Caco-2 (cell line): Measurements from ENCODE around the gene ZNF260. TPM values are rescaled to one million over a fixed set of nuclear protein-coding genes. Genes with fewer than 3 reads are reported as not detected.

Experiments
- BruUV-seq: library from RNA; stranded (reverse); fragments of 400-500 nt; replicated peaks from 2 replicates; lab custom pipeline; 2021; lab: Mats Ljungman, UMichigan
- CTCF ChIA-PET: fragments of 300-600 bp; sonication (Branson Sonifier 250); formaldehyde crosslinking; loops from one replicate; lab custom pipeline; 2022; ENCODE audit warnings: antibody characterized with exemption; lab: Charles Lee
- POLR2A ChIA-PET: fragments of 300-600 bp; sonication (Branson Sonifier 250); formaldehyde crosslinking; loops from one replicate; lab custom pipeline; 2022; ENCODE audit warnings: antibody characterized with exemption; lab: Charles Lee
- DNase-seq, 2 experiments: peaks; one replicate each; pipeline versions ENCODE4 v3.0.0 to v3.0.0-alpha.2; 2020 to 2022
- H3K27me3 ChIP-seq: replicated peaks from 2 replicates; pipeline ENCODE4 v1.6.0; 2011; ENCODE audit warnings: low read length; ENCODE audit not compliant: control insufficient read depth, insufficient read depth
- H3K36me3 ChIP-seq: 2 replicates; pipeline ENCODE4 v1.5.1; 2011; ENCODE audit warnings: low read length; ENCODE audit not compliant: control insufficient read depth, insufficient read depth
- H3K4me1 ChIP-seq: fragments of 250-450 bp; sonication (Bioruptor Pico); 2 replicates; pipeline ENCODE4 v1.5.1; 2020; ENCODE audit warnings: mild to moderate bottlenecking
- H3K4me3 ChIP-seq: 2 replicates; pipeline ENCODE4 v1.5.1; 2011; ENCODE audit warnings: low read depth, mild to moderate bottlenecking, control low read depth, low read length
- H3K9me3 ChIP-seq: fragments of 250-450 bp; sonication (Bioruptor Pico); 2 replicates; pipeline ENCODE4 v1.5.1; 2020; ENCODE audit warnings: mild to moderate bottlenecking, moderate library complexity
- H3K27ac Mint-ChIP-seq: one replicate; pipeline ENCODE4 v1.8.0; 2022; ENCODE audit warnings: mixed read lengths; ENCODE audit not compliant: unreplicated experiment
- H3K27me3 Mint-ChIP-seq: one replicate; pipeline ENCODE4 v1.8.0; 2022; ENCODE audit warnings: mixed read lengths; ENCODE audit not compliant: insufficient read depth, unreplicated experiment
- H3K36me3 Mint-ChIP-seq: one replicate; pipeline ENCODE4 v1.8.0; 2022; ENCODE audit warnings: mild to moderate bottlenecking, mixed read lengths; ENCODE audit not compliant: insufficient read depth, unreplicated experiment
- H3K4me1 Mint-ChIP-seq: one replicate; pipeline ENCODE4 v1.8.0; 2022; ENCODE audit warnings: low read depth, mixed read lengths; ENCODE audit not compliant: unreplicated experiment
- H3K4me3 Mint-ChIP-seq: one replicate; pipeline ENCODE4 v1.8.0; 2022; ENCODE audit warnings: mild to moderate bottlenecking, moderate library complexity, mixed read lengths; ENCODE audit not compliant: unreplicated experiment
- H3K9me3 Mint-ChIP-seq: one replicate; pipeline ENCODE4 v1.8.0; 2022; ENCODE audit warnings: mixed read lengths; ENCODE audit not compliant: unreplicated experiment
- CTCF ChIP-seq, 2 experiments: fragments of 200-600 bp in 1 of 2; IDR thresholded peaks; 1 replicate in 1 of 2; 2 replicates in 1 of 2; pipeline versions ENCODE4 v1.5.1 to v1.8.0; 2011 to 2022; ENCODE audit warnings: antibody characterized with exemption in 1 of 2, control low read depth in 1 of 2, inconsistent platforms in 1 of 2, low read depth in 1 of 2, low read length in 1 of 2, mild to moderate bottlenecking in 1 of 2, moderate library complexity in 1 of 2; ENCODE audit not compliant: insufficient read depth in 1 of 2, severe bottlenecking in 1 of 2, unreplicated experiment in 1 of 2
- intact Hi-C: fragments of 100-400 bp; cut with micrococcal nuclease; formaldehyde crosslinking; loops from one replicate; pipeline ENCODE4 v1.10.0; 2022; ENCODE audit not compliant: unreplicated experiment
- total RNA-seq: library from RNA; stranded (reverse); gene quantifications from 2 replicates; pipeline ENCODE4 v1.2.3, GENCODE V29; 2022

The ZNF260 gene
- total RNA-seq, 1 experiment from 2014 or later = 13.2 TPM

GRCh38 chr19:36488118-36488845, 39.8 kb downstream of the ZNF260 start:
- Mint-ChIP-seq H3K36me3 (peaks cover 38% of the 10 kb centered on the region), H3K27me3 (no peaks in the 10 kb centered on the region), H3K4me1 (peaks cover 14% of the 10 kb centered on the region), H3K27ac (peak overlapping the region; percentile 99), H3K9me3 (peaks cover 20% of the 10 kb centered on the region), H3K4me3 (peak overlapping the region; percentile 91)
- TF ChIP-seq CTCF (IDR thresholded peaks at IDR 0.05; ENCODE audit: insufficient read depth in 1 of 2, low read depth in 1 of 2, low read length in 1 of 2, severe bottlenecking in 1 of 2, unreplicated experiment in 1 of 2) = no peak
- no TSS peak for BruUV-seq
- intact Hi-C loops = loop anchor here (2.0 to 5.0 kb wide), 3 partner anchors 179 to 296 kb away; partner anchors contain the start of genes ZNF461 and ZNF850
- Histone ChIP-seq H3K4me3 (peak overlapping the region; percentile 93), H3K36me3 (no peaks in the 10 kb centered on the region), H3K9me3 (0 out of 2 replicates have a peak, but pooled peaks cover 3% of the 10 kb centered on the region), H3K4me1 (no peaks in the 10 kb centered on the region), H3K27me3 (no peaks in the 10 kb centered on the region)
- ChIA-PET POLR2A (interaction anchor here (1.7 to 2.0 kb wide), 4 partner anchors 40 to 729 kb away, joined by 7 to 34 read pairs (median 8); partner anchors contain the start of genes ZFP14, ZNF146, ZNF260 and ZNF383), CTCF (no interaction called here)
- DNase-seq = no peak

- Mint-ChIP-seq H3K4me3 (no peak overlapping the region), H3K27me3 (no peaks in the 10 kb centered on the region), H3K27ac (no peak overlapping the region), H3K9me3 (peaks cover 9% of the 10 kb centered on the region), H3K36me3 (peaks cover 36% of the 10 kb centered on the region), H3K4me1 (peaks cover 7% of the 10 kb centered on the region)
- no peak for DNase-seq
- BruUV-seq = no TSS peak
- no peak overlapping the region for H3K4me3 ChIP-seq
- no peaks in the 10 kb centered on the region for H3K36me3 ChIP-seq
- ChIA-PET POLR2A (interaction anchor here (0.5 kb wide), 1 partner anchor 1159 kb away, joined by 7 read pairs; no protein-coding TSS in a partner anchor), CTCF (no interaction called here)
- H3K27me3 ChIP-seq = no peaks in the 10 kb centered on the region
- no peaks in the 10 kb centered on the region for H3K4me1 ChIP-seq
- H3K9me3 ChIP-seq = peaks cover 3% of the 10 kb centered on the region; the same call in 1 of the 2 replicates
- intact Hi-C loops = no loop called here
- TF ChIP-seq CTCF (IDR thresholded peaks at IDR 0.05; ENCODE audit: insufficient read depth in 1 of 2, low read depth in 1 of 2, low read length in 1 of 2, severe bottlenecking in 1 of 2, unreplicated experiment in 1 of 2) = no peak
Observed at GRCh38 chr19:36483653-36484052, 44.4 kb downstream of the ZNF260 start.

- Mint-ChIP-seq H3K9me3 (peaks cover 9% of the 10 kb centered on the region), H3K4me1 (no peaks in the 10 kb centered on the region), H3K27me3 (no peaks in the 10 kb centered on the region), H3K27ac (no peak overlapping the region), H3K4me3 (no peak overlapping the region), H3K36me3 (peaks cover 35% of the 10 kb centered on the region)
- H3K9me3 ChIP-seq = peaks cover 3% of the 10 kb centered on the region; the same call in 1 of the 2 replicates
- H3K4me1 ChIP-seq = no peaks in the 10 kb centered on the region
- H3K27me3 ChIP-seq = no peaks in the 10 kb centered on the region
- no peak overlapping the region for H3K4me3 ChIP-seq
- CTCF ChIA-PET = no interaction called here
- intact Hi-C loops = no loop called here
- no TSS peak for BruUV-seq
- no peaks in the 10 kb centered on the region for H3K36me3 ChIP-seq
- DNase-seq = no peak
- no peak for TF ChIP-seq CTCF (IDR thresholded peaks at IDR 0.05; ENCODE audit: insufficient read depth in 1 of 2, low read depth in 1 of 2, low read length in 1 of 2, severe bottlenecking in 1 of 2, unreplicated experiment in 1 of 2)
- POLR2A ChIA-PET = no interaction called here
Observed at GRCh38 chr19:36482876-36483275, 45.2 kb downstream of the ZNF260 start.

Other genes with a start within 250 kb of the ZNF260 start
- 3.5 and 4.0 TPM in 2 replicates for gene ZFP14, start 149.1 kb downstream of the ZNF260 start, total RNA-seq
- 3.6 and 3.7 TPM in 2 replicates for gene ZFP82, start 109.6 kb downstream of the ZNF260 start, total RNA-seq
- gene ZNF566, start 38.7 kb downstream of the ZNF260 start, total RNA-seq = 10.0 and 11.6 TPM in 2 replicates
- gene ZNF529, start 45.0 kb upstream of the ZNF260 start, total RNA-seq = 5.6 and 10.5 TPM in 2 replicates
- gene ZNF382, start 77.0 kb upstream of the ZNF260 start, total RNA-seq = 0.12 and 0.50 TPM in 2 replicates
- gene ZNF461, start 138.6 kb upstream of the ZNF260 start, total RNA-seq = 6.5 and 8.5 TPM in 2 replicates
- 8.6 and 9.0 TPM in 2 replicates for gene ZNF567, start 159.3 kb upstream of the ZNF260 start, total RNA-seq
- 7.2 and 7.8 TPM in 2 replicates for gene ZNF850, start 244.5 kb upstream of the ZNF260 start, total RNA-seq